Endothelial cell of umbilical vein (primary cell): ENCODE data around the gene KCNF1. TPM values are rescaled to one million over a fixed set of nuclear protein-coding genes. Genes with fewer than 3 reads are reported as not detected.

ENCODE experiments used
- BruUV-seq: library from RNA; stranded (reverse); fragments of 400-500 nt; replicated peaks from 2 replicates; lab custom pipeline; 2021; lab: Mats Ljungman, UMichigan
- CTCF ChIA-PET: fragments of 300-600, 350-600 bp; sonication (Branson Sonifier 250); formaldehyde crosslinking; loops from one replicate; lab custom pipeline; 2021; ENCODE audit warnings: antibody characterized with exemption, inconsistent platforms; lab: Charles Lee
- POLR2A ChIA-PET: fragments of 300-600, 350-600 bp; sonication (Branson Sonifier 250); formaldehyde crosslinking; loops from one replicate; lab custom pipeline; 2021; ENCODE audit warnings: antibody characterized with exemption, inconsistent platforms; lab: Charles Lee
- DNase-seq: peaks from one replicate; pipeline ENCODE4 v3.0.0-alpha.2; 2011; ENCODE audit warnings: low read depth, low spot score
- FAIRE-seq: peaks from 2 replicates; lab custom pipeline; 2011; peaks lifted over from hg19 to GRCh38; lab: Jason Lieb, UNC
- H2AFZ ChIP-seq: 2 replicates; pipeline ENCODE4 v1.6.0; 2012; ENCODE audit warnings: low read depth, low read length, control low read depth, inconsistent platforms
- H3K27ac ChIP-seq: 2 replicates; pipeline ENCODE4 v1.5.1; 2011; ENCODE audit warnings: low read depth, mild to moderate bottlenecking, control low read depth, low read length, moderate library complexity; ENCODE audit not compliant: insufficient read depth
- H3K27me3 ChIP-seq, 2 experiments: 2 replicates each; pipeline versions ENCODE4 v1.6.0 to v1.6.1; 2011; ENCODE audit warnings: low read length in 2 of 2, mixed read lengths in 1 of 2; ENCODE audit not compliant: control insufficient read depth in 2 of 2, insufficient read depth in 2 of 2
- H3K36me3 ChIP-seq, 2 experiments: 2 replicates in 1 of 2; 3 replicates in 1 of 2; pipeline ENCODE4 v1.5.1; 2011; ENCODE audit warnings: low read length in 2 of 2, mild to moderate bottlenecking in 1 of 2, moderate library complexity in 1 of 2; ENCODE audit not compliant: control insufficient read depth in 2 of 2, insufficient read depth in 2 of 2; ENCODE audit errors: extremely low read depth in 1 of 2
- H3K4me1 ChIP-seq: 3 replicates; pipeline ENCODE4 v1.5.1; 2011; ENCODE audit warnings: mild to moderate bottlenecking, low read length; ENCODE audit not compliant: control insufficient read depth, insufficient read depth; ENCODE audit errors: extremely low read depth
- H3K4me2 ChIP-seq: 2 replicates; pipeline ENCODE4 v1.6.1; 2011; ENCODE audit warnings: low read length, control low read depth, mixed read lengths; ENCODE audit not compliant: insufficient read depth
- H3K4me3 ChIP-seq, 3 experiments: fragments of 200-600 bp in 1 of 3; sonication (generic), shearing (Covaris generic) in 1 of 3; replicated peaks in 1 of 3; 2 replicates each; pipeline ENCODE4 v1.5.1; 2011 to 2016; ENCODE audit warnings: control low read depth in 3 of 3, low read length in 3 of 3, mild to moderate bottlenecking in 2 of 3, inconsistent platforms in 1 of 3, low read depth in 1 of 3, moderate library complexity in 1 of 3; ENCODE audit not compliant: insufficient read depth in 1 of 3
- H3K79me2 ChIP-seq: 2 replicates; pipeline ENCODE4 v1.6.0; 2012; ENCODE audit warnings: low read length, inconsistent platforms; ENCODE audit not compliant: control insufficient read depth, insufficient read depth
- H3K9ac ChIP-seq: replicated peaks from 2 replicates; pipeline ENCODE3; 2011; ENCODE audit warnings: low read length, control low read depth; ENCODE audit not compliant: insufficient read depth; ENCODE audit errors: extremely low read depth
- H3K9me1 ChIP-seq: replicated peaks from 3 replicates; pipeline ENCODE4 v1.6.0; 2011; ENCODE audit warnings: mild to moderate bottlenecking, low read length; ENCODE audit not compliant: control insufficient read depth, insufficient read depth; ENCODE audit errors: extremely low read depth
- H3K9me3 ChIP-seq: replicated peaks from 2 replicates; pipeline ENCODE4 v1.5.1; 2012; ENCODE audit warnings: low read length, inconsistent platforms; ENCODE audit not compliant: control insufficient read depth, insufficient read depth
- H4K20me1 ChIP-seq: replicated peaks from 2 replicates; pipeline ENCODE3; 2011; ENCODE audit warnings: mild to moderate bottlenecking, low read length; ENCODE audit not compliant: control insufficient read depth, insufficient read depth; ENCODE audit errors: extremely low read depth
- EZH2 ChIP-seq: IDR thresholded peaks from 2 replicates; pipeline ENCODE4 v1.6.1; 2012; ENCODE audit warnings: borderline replicate concordance, low read depth, mild to moderate bottlenecking, moderate library complexity, low read length, inconsistent platforms; ENCODE audit not compliant: severe bottlenecking
- FOS ChIP-seq: IDR thresholded peaks from 2 replicates; pipeline ENCODE4 v1.6.1; 2011; ENCODE audit warnings: mild to moderate bottlenecking, low read length, moderate library complexity, borderline replicate concordance; ENCODE audit not compliant: insufficient read depth
- GATA2 ChIP-seq: IDR thresholded peaks from 2 replicates; pipeline ENCODE4 v1.7.0; 2011; ENCODE audit warnings: low read depth, mild to moderate bottlenecking, moderate library complexity, mixed read lengths, low read length; ENCODE audit not compliant: insufficient read length, insufficient read depth
- JUN ChIP-seq: IDR thresholded peaks from 2 replicates; pipeline ENCODE4 v1.6.1; 2011; ENCODE audit warnings: borderline replicate concordance, low read depth; ENCODE audit not compliant: insufficient read length, insufficient read depth
- MYC ChIP-seq: IDR thresholded peaks from one replicate; pipeline ENCODE4 v1.6.1; 2011; ENCODE audit warnings: mild to moderate bottlenecking, low read depth, low read length
- POLR2A ChIP-seq: IDR thresholded peaks from 2 replicates; pipeline ENCODE4 v1.6.1; 2012; ENCODE audit warnings: low read depth, mild to moderate bottlenecking, control low read depth, low read length
- POLR2AphosphoS5 ChIP-seq: IDR thresholded peaks from 2 replicates; pipeline ENCODE4 v1.6.1; 2012; ENCODE audit warnings: low read depth, mild to moderate bottlenecking, control low read depth, low read length, moderate library complexity; ENCODE audit not compliant: insufficient read depth
- dilution Hi-C: fragments of 300-500 bp; cut with MboI; formaldehyde crosslinking; loops from one replicate; pipeline ENCODE4 v1.15.0; 2019; ENCODE audit warnings: low sequenced_read_pairs; ENCODE audit not compliant: extremely low pct_ligation_motif_present
- intact Hi-C: fragments of 100-400 bp; cut with micrococcal nuclease; formaldehyde crosslinking; loops from one replicate; pipeline ENCODE4 v1.10.0; 2022
- polyA plus RNA-seq, 4 experiments: library from polyadenylated mRNA; depleted of rRNA in 3 of 4; stranded (reverse) in 3 of 4; unstranded in 1 of 4; fragments of >200 nt; gene quantifications; 2 replicates each; pipeline versions ENCODE4 v1.2.1 to v1.2.3, GENCODE V29; 2011 to 2012; ENCODE audit warnings: missing spikeins in 1 of 4
- total RNA-seq: library from RNA; stranded (reverse); gene quantifications from 2 replicates; pipeline ENCODE4 v1.2.3, GENCODE V29; 2021
- TF ChIP-seq, protein P1 (sequence below): IDR thresholded peaks from 2 replicates; pipeline ENCODE4 v1.6.1; 2011; ENCODE audit not compliant: insufficient read depth, insufficient read length
- TF ChIP-seq, protein P2 (sequence below), 2 donors: IDR thresholded peaks; 1 replicate in 1 of 2; 2 replicates in 1 of 2; pipeline ENCODE4 v1.5.1; 2011; ENCODE audit warnings: low read length in 2 of 2, mild to moderate bottlenecking in 2 of 2, moderate library complexity in 2 of 2, control low read depth in 1 of 2, inconsistent platforms in 1 of 2, low read depth in 1 of 2; ENCODE audit not compliant: insufficient read depth in 1 of 2; ENCODE audit errors: extremely low read depth in 1 of 2

The KCNF1 gene
- total and polyA plus RNA-seq, 2 donors (not counting 3 experiments of a cell fraction or from before 2014, with no cell fraction given), result 0.23 to 0.42 TPM

DNA sequence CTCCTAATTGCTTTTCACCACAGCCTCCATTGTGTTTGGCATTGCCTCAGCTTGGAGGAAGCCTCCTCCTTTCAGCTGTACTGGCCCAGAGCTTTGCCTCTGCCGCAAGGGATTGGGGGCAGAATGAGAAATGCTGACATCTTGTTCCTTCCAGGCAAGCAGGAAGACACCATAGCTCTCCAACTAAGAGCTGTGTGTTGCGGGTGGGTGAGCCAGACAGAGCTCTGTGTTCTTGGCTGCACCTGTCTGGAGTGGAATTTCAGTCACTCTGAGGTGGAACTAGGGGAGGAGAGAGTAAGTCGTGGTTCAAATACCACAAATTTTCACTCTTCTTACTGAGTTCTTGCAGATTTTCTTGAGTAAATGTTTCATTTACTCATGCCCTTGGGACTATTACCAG, 36.6 kb upstream of the KCNF1 start:
- H3K4me3 ChIP-seq, result no peak overlapping the region
- POLR2A ChIA-PET, result no interaction called here
- no peak overlapping the region for H3K4me2 ChIP-seq
- DNase-seq (no peak), FAIRE-seq (no peak)
- CTCF ChIA-PET, result interaction anchor here (0.5 to 1.7 kb wide), 2 partner anchors 43 to 267 kb away, joined by 3 to 7 read pairs; no protein-coding TSS in a partner anchor
- dilution Hi-C loops, result no loop called here
- intact Hi-C loops, result no loop called here
- no peaks in the 10 kb centered on the region for H3K79me2 ChIP-seq
- peaks cover 2 to 3% of the 10 kb centered on the region in 2 experiments for H3K27me3 ChIP-seq
- BruUV-seq, result no TSS peak
- no peak for TF ChIP-seq GATA2
- TF ChIP-seq, protein P1, sequence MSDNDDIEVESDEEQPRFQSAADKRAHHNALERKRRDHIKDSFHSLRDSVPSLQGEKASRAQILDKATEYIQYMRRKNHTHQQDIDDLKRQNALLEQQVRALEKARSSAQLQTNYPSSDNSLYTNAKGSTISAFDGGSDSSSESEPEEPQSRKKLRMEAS, result no peak
- TF ChIP-seq, protein P2, sequence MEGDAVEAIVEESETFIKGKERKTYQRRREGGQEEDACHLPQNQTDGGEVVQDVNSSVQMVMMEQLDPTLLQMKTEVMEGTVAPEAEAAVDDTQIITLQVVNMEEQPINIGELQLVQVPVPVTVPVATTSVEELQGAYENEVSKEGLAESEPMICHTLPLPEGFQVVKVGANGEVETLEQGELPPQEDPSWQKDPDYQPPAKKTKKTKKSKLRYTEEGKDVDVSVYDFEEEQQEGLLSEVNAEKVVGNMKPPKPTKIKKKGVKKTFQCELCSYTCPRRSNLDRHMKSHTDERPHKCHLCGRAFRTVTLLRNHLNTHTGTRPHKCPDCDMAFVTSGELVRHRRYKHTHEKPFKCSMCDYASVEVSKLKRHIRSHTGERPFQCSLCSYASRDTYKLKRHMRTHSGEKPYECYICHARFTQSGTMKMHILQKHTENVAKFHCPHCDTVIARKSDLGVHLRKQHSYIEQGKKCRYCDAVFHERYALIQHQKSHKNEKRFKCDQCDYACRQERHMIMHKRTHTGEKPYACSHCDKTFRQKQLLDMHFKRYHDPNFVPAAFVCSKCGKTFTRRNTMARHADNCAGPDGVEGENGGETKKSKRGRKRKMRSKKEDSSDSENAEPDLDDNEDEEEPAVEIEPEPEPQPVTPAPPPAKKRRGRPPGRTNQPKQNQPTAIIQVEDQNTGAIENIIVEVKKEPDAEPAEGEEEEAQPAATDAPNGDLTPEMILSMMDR (IDR thresholded peaks at IDR 0.05; ENCODE audit: extremely low read depth in 1 of 2, insufficient read depth in 1 of 2, low read depth in 1 of 2, low read length in 2 of 2), result no peak
- H3K27ac ChIP-seq, result no peak overlapping the region
- H3K9ac ChIP-seq, result no peak overlapping the region
- no peaks in the 10 kb centered on the region for H3K36me3 ChIP-seq
- H2AFZ ChIP-seq, result no peak overlapping the region
- no peaks in the 10 kb centered on the region for H3K9me1 ChIP-seq
- H3K4me1 ChIP-seq, result no peaks in the 10 kb centered on the region
- H4K20me1 ChIP-seq, result no peaks in the 10 kb centered on the region
- no peaks in the 10 kb centered on the region for H3K9me3 ChIP-seq

DNA sequence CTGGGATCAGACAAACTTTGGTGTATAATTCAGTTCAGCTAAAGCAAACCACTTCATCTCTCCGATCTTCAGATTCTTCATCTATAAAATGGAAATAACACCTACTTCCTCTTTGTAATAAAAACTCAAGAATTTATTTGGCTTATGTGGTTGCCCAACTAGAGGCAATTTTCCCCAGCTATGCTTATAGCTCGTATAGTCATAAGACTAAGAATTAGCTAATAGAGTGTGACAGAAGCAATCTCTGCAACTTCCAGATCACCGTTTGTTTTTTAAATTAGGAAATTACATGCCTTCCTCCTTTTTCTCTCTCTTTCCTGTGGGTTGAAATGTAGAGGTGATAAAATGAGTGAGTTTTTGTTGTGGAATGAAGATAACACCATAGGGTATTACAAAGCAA, 35.3 kb upstream of the KCNF1 start:
- Histone ChIP-seq H3K9me3 (no peaks in the 10 kb centered on the region), H3K79me2 (no peaks in the 10 kb centered on the region), H4K20me1 (no peaks in the 10 kb centered on the region), H3K9ac (no peak overlapping the region), H2AFZ (no peak overlapping the region), H3K36me3 (no peaks in the 10 kb centered on the region), H3K4me3 (no peak overlapping the region), H3K4me1 (no peaks in the 10 kb centered on the region), H3K27ac (no peak overlapping the region), H3K4me2 (no peak overlapping the region), H3K9me1 (no peaks in the 10 kb centered on the region), H3K27me3 (peaks cover 2 to 3% of the 10 kb centered on the region in 2 experiments)
- TF ChIP-seq MYC, result no peak
- no peak for TF ChIP-seq EZH2
- TF ChIP-seq, protein P2 (IDR thresholded peaks at IDR 0.05; ENCODE audit: extremely low read depth in 1 of 2, insufficient read depth in 1 of 2, low read depth in 1 of 2, low read length in 2 of 2), result no peak
- no peak for TF ChIP-seq POLR2AphosphoS5
- no peak for TF ChIP-seq JUN
- TF ChIP-seq GATA2, result no peak
- TF ChIP-seq, protein P1, result no peak
- TF ChIP-seq POLR2A, result no peak
- no peak for TF ChIP-seq FOS
- FAIRE-seq (no peak), DNase-seq (peak; percentile 6)
- intact Hi-C loops, result no loop called here
- no TSS peak for BruUV-seq
- dilution Hi-C loops, result no loop called here
- POLR2A ChIA-PET, result no interaction called here
- CTCF ChIA-PET, result no interaction called here
